SK-N-DZ (cell line): ENCODE data around the gene SENP5.

Source experiments
- DNase-seq: peaks from one replicate; pipeline ENCODE4 v3.0.0-alpha.2; 2015; ENCODE audit warnings: low spot score

Gene SENP5

GRCh38 chr3:196886144-196886543, 18.4 kb downstream of the SENP5 start:
- DNase-seq: no peak

- no peak for DNase-seq
Measured at GRCh38 chr3:196889844-196890708, 22.4 kb downstream of the SENP5 start.

- DNase-seq: no peak
Measured at GRCh38 chr3:196894557-196895295, 27.0 kb downstream of the SENP5 start.

- no peak for DNase-seq
Measured at GRCh38 chr3:196896229-196896628, 28.5 kb downstream of the SENP5 start.

GRCh38 chr3:196901768-196902167, 34.0 kb downstream of the SENP5 start:
- no peak for DNase-seq

GRCh38 chr3:196902296-196902695, 34.6 kb downstream of the SENP5 start:
- no peak for DNase-seq

GRCh38 chr3:196903740-196904139, 36.0 kb downstream of the SENP5 start:
- no peak for DNase-seq

GRCh38 chr3:196914866-196915265, 47.1 kb downstream of the SENP5 start:
- no peak for DNase-seq

GRCh38 chr3:196915375-196915774, 47.7 kb downstream of the SENP5 start:
- DNase-seq: no peak

- DNase-seq: no peak
Measured at GRCh38 chr3:196916221-196916620, 48.5 kb downstream of the SENP5 start.

- no peak for DNase-seq
Measured at GRCh38 chr3:196916995-196917394, 49.3 kb downstream of the SENP5 start.

GRCh38 chr3:196918968-196919367, 51.2 kb downstream of the SENP5 start:
- no peak for DNase-seq

GRCh38 chr3:196920733-196921132, 53.0 kb downstream of the SENP5 start:
- DNase-seq: no peak

GRCh38 chr3:196927571-196928453, 60.1 kb downstream of the SENP5 start:
- no peak for DNase-seq

GRCh38 chr3:196931157-196931556, 63.4 kb downstream of the SENP5 start:
- no peak for DNase-seq

- DNase-seq: no peak
Measured at GRCh38 chr3:196931828-196932587, 64.3 kb downstream of the SENP5 start.

GRCh38 chr3:196932600-196932999, 64.9 kb downstream of the SENP5 start:
- DNase-seq: no peak

GRCh38 chr3:196936288-196936687, 68.6 kb downstream of the SENP5 start:
- DNase-seq: no peak

- DNase-seq: no peak
Measured at GRCh38 chr3:196938124-196938523, 70.4 kb downstream of the SENP5 start.

- no peak for DNase-seq
Measured at GRCh38 chr3:196938576-196938975, 70.9 kb downstream of the SENP5 start.

- no peak for DNase-seq
Measured at GRCh38 chr3:196941729-196942225, 74.1 kb downstream of the SENP5 start.
